HG02973 (cell line): ENCODE results near the gene TRIM37.
"Not testable (repeated sequence)": the region's sequence is repeated elsewhere in the genome, so short reads cannot be mapped to it uniquely, and the experiment has no call there.

Experiments used
- ATAC-seq: cut with Tn5 transposase; IDR thresholded peaks from one replicate; pipeline ENCODE4 v1.9.1; 2021; ENCODE audit warnings: moderate library complexity; ENCODE audit not compliant: unreplicated experiment

Gene TRIM37, protein sequence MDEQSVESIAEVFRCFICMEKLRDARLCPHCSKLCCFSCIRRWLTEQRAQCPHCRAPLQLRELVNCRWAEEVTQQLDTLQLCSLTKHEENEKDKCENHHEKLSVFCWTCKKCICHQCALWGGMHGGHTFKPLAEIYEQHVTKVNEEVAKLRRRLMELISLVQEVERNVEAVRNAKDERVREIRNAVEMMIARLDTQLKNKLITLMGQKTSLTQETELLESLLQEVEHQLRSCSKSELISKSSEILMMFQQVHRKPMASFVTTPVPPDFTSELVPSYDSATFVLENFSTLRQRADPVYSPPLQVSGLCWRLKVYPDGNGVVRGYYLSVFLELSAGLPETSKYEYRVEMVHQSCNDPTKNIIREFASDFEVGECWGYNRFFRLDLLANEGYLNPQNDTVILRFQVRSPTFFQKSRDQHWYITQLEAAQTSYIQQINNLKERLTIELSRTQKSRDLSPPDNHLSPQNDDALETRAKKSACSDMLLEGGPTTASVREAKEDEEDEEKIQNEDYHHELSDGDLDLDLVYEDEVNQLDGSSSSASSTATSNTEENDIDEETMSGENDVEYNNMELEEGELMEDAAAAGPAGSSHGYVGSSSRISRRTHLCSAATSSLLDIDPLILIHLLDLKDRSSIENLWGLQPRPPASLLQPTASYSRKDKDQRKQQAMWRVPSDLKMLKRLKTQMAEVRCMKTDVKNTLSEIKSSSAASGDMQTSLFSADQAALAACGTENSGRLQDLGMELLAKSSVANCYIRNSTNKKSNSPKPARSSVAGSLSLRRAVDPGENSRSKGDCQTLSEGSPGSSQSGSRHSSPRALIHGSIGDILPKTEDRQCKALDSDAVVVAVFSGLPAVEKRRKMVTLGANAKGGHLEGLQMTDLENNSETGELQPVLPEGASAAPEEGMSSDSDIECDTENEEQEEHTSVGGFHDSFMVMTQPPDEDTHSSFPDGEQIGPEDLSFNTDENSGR

DNA sequence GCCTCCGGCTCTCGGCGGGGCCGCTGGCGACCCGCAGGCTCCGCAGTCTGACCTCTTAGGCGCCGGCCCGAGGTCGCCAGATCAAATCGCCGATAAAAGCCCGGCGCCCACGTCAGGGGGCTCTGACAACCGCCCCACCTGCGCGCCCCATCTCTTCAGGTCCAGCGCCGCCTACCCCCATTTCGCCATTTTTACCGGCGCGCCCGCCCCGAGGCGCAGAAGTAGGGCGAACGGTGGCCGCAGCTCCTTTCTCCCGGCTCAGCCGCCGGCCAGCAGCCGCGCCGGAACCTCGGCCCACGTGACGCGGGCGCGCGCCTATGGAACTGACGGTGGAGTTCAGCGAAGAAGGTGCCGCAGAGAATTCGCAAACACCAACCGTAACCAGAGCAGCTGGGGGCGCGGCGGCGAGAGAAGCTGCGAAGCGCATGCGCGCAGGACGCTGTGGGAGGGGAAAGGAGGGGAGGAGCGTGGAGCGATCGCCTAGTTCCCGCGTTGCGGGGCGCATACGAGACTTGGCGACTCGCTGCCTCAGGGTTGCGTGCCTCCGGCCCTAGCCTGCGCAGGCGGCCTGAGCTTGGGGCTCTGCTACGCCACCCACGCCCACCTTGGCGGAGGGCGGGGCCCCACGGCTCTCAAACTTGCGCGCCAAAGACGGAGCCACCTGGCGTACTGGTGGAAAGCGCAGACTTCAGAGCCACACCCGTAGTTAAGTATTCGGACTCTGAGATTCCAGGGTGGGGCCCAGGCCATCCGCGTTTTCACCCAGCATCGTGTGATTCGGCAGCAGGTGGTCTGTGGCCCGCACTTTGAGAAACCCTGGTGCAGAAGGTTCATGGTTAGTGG lies at the start of gene TRIM37:
Gene TRIM37, minus strand, starts transcription at position 418 of the 843 bp plus-strand sequence. CDS start 419 bp downstream, outside the sequence.
- ATAC-seq: peak; percentile 94

DNA sequence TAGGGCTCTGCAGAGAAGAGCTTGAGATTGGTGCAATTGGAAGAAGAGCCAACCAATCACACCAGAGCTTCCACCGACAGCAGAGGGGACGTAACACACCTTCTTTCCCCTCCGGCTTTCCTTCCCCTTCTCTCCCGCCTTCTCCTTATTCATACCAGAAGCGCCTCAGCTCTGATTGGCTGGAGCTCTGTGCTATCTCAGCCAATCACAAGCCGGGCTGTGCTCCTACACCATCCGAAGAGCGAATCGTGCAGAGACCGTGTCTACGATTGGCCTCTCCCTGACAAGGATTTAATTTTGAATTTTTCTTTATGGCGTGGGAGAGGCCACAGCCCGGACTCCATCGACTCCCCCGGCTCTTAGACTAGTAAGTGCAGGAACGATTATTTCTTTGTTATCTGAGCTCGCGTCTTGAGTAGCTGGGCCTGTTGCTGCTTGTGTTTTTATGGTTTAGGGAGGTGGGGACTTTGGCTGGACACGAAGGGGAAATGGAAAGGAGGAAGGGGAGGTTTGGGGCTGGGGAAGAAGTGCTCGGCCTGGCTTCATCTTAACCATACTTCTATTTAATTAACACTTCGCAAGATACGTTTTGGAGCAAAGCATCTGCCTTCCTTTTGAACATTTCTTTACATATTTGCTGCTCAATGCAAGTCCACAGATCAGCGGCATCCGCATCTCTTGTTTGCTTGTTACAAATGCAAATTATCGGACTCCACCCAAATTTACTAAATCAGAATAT lies 48.9 kb upstream of the TRIM37 start, which contains the start of gene PRR11:
Gene PRR11, plus strand, starts transcription at position 308 of the 739 bp plus-strand sequence. CDS start 14,007 bp downstream, outside the sequence.
- peak; percentile 87 for ATAC-seq

DNA sequence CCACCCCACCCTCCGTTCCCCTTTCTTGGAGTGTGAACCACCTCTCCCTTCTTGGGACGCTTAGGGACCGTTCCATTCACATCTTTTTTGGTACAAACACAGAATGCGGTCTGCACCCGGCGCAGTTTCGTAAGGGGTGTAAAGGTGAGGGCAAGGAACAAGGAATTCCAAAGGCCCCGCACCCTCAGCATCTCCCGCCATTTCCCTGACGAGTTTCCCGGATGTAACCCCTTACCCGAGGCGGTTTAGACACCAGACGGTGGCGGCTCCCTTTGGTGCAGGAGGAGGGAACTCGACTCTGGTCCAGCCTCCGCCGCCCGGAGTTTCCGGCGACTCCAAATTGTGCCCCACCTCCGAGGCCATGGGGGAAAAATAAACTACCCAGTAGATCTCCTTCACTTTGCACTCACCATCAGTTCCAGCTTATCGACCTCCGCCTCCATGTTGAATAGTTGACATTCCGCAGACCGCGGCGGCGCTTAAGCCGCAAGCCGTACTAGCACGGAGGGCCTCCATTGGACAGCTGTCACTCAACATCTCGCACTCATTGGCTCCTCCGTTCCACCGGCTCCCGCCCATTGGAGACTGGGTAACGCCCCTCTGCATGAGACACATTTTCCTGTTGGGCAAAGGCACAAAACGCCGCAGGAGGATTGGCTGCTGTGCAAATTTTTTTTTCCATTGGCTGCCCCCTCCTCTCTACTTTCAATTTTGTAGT lies 48.2 kb upstream of the TRIM37 start, which contains the start of gene SKA2:
Gene SKA2, minus strand, starts transcription at position 466 of the 718 bp plus-strand sequence. Its CDS starts 23 bp downstream, at position 443.
- peak; percentile 70 for ATAC-seq

DNA sequence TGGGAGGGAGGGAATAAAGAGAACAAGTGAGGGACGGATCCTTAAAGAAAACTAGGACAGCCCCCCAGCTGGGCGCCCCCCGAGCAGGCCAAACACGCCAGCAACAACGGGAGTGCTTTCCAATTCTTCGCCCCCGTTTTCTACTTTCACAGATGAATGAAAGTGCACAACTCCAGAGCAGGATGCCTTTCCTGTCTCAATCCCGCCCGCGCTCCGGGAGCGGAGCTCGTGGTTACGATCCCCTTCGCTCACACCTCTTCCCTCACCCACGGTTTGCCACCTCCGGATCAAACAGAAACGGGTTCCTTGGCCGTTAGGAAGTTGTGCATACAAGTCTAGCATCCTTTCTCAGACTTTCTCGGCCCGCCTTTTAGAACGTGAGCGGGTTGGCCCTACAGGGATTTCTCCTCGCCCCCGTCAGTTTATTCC lies 47.6 kb upstream of the TRIM37 start:
- ATAC-seq: no peak

DNA sequence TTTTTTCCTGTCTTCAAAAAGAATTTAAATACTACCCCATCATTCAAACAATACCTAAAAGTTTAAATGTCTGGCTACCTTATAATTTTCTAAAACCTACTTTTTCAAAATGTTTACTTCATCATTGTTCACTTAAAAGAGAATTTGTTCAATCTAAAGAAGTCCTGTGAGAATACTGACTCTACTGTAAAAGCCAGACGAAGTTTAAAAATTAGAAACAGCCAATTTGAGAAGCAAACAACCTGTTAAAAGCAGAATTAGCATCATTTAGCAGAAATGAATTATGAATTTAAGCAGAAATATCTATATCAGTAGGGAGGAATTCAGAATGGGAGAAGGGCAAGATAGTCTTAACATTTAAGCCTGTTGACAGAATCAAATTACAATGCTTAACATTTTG lies 46.2 kb upstream of the TRIM37 start:
- no peak for ATAC-seq

DNA sequence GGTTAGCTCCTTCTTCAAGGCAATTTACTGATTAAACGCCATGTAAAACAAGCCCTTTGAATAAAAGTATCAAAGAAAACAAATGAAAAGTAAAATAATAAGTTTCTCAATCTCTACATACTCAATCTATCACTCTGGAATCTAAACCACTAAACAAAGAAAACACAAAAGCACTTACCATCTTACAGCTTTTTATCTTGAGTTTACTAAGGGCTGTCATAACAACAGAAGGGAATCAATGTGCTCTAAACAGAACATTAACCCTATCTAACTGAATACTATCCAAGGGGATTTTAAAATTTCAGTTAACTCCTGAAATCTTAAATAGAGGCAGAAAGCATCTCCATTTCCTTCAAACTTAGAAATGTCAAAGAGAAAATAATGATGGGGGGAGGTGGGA lies 44.9 kb upstream of the TRIM37 start:
- ATAC-seq: no peak

DNA sequence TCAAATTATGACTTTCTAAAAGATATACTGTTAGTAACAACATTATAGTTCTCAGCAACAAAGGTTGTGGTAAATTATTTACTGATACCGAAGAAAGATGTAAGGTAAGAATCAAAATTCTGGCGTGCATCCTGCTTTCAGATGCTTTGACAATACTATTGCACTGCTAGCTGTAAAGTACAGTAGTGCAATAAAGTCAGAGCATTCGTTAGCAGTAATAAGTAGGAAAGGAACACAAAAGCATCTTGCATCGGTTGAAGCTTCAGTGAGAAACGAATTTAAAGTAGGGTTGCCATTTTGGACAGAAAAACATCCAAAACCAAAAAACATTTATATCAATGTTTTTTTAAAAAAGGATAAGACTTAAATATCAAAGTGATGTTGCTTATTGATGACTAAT lies 44.3 kb upstream of the TRIM37 start:
- no peak for ATAC-seq

DNA sequence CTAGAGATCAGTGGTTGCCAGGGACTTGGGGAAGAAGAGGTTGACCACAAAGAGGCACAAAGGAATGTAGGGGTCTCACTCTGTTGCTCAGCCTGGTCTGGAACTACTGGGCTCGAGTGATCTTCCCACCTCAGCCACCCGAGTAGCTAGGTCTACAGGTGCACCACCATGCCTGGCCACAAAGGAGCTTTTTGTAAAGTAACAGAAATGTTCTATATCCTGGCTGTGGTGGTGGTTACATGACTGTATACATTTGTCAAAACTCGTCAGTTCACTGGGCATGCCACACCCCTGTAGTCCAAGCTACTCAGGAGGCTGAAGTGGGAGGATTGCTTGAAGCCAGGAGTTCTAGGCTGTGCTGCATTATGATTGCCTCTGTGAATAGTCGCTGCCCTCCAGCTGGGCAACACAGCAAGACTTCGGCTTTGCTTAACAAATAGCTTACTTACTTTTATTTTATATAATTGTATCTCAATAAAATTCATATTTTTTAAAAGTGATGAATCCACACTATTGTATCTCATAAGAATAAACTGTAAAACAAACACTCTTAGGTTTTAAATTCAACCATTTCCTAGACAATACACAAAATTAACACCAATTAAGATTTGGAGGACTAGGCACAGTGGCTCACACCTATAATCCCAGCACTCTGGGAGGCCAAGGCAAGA lies 43.3 kb upstream of the TRIM37 start:
- ATAC-seq: no peak

DNA sequence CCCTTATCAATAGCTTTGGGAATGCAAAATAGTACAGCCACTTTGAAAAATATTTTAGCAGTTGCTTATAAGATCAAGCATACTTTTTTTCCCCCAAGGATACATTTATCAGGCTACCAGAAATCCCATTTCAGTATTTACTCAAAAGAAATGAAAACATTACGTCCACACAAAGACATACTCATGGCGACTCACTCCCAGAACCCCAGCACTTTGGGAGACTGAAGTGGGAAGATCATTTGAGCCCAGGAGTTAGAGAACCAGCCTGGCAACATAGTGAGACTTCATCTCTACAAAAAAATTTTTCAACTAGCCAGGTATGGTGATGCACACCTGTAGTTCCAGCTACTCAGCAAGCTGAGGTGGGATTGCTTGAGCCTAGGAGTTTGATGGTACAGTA lies 42.4 kb upstream of the TRIM37 start:
- ATAC-seq: no peak

DNA sequence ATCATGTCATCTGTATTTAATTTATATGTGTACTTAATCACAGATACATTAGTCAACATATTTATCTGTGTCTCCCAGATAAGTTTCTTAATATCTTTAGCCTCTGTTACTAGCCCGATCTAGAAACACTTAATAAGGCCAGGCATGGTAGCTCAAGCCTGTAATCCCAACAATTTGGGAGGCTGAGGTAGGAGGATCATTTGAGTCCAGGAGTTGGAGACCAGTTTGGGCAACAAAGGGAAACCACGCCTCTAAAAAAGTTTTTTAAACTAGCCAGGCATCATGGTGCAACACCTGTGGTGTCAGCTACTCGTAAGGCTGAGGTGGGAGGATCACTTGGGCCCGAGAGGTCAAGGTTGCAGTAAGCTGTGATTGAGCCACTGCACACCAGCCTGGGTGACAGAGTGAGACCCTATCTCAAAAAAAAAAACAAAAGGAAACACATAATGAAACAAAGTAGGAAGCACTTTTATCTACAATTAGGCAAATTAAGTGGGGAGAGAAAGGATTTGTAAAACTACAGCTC lies 39.0 kb upstream of the TRIM37 start:
- no peak for ATAC-seq

DNA sequence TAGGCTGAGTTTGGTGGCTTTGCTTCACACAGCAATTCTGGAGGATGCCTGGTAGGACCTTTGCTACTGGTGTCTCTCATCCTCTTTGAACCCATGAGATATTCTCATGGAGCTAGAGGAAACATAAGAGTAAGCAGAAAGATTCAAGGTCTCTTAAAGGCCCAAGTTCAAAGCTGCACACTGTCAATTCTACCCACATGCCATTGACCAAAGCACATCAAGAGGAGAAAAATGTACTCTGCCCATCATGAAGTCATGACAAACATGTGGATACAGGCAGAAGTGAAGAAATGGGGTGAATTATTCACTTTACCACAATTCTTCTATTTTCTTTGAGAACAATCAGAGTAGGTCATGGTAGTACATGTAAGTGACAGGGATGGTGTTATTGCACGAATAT lies 35.2 kb upstream of the TRIM37 start:
- ATAC-seq: no peak

DNA sequence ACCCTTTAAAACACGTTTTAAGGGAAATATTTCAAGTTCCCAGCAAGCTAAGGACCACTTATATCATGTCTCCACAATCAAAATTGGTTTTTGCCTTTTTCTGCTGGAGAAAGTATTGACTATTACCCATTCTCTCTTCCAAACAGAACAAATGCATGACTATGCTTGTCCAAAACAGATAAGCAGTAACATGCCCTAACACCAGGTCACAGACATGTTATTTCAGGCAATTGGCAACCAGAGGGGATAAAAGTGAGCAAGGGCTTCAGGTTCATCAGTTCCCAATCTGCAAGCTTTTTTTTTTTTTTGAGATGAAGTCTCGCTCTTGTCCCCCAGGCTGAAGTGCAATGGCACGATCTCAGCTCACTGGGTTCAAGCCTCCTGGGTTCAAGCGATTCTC lies 33.3 kb upstream of the TRIM37 start:
- ATAC-seq: no peak

DNA sequence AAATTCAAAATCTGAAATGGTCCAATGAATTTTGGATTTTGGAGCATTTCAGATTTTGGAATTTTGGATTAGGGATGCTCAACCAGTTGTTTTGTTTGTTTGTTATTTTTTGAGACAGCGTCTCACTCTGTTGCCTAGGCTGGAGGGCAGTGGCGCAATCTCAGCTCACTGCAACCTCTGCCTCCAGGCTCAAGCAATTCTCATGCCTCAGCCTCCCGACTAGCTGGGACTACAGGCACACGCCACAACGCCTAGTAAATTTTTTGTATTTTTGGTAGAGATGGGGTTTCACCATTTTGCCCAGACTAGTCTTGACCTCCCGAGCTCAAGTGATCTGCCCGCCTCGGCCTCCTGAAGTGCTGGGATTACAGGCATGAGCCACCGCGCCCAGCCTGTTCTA lies 31.7 kb upstream of the TRIM37 start:
- not testable (repeated sequence) for ATAC-seq

DNA sequence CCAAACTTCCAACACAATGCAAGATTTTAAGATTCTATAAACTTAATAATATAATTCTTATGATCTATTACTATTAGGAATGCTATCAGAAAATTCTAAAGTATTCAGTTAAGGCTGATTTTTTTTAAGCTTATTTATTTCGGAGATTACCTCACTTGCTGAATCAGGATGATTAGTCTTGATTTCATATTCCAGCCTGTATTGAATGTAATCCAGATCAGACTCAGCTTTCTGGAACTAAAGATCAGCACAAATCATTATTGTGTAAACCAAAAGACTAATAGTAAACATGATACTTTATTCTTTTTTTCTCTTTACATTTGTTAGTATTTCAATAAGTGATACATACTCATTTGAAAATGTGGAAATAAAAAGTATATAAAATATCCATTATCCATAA lies 24.5 kb upstream of the TRIM37 start:
- ATAC-seq: no peak

DNA sequence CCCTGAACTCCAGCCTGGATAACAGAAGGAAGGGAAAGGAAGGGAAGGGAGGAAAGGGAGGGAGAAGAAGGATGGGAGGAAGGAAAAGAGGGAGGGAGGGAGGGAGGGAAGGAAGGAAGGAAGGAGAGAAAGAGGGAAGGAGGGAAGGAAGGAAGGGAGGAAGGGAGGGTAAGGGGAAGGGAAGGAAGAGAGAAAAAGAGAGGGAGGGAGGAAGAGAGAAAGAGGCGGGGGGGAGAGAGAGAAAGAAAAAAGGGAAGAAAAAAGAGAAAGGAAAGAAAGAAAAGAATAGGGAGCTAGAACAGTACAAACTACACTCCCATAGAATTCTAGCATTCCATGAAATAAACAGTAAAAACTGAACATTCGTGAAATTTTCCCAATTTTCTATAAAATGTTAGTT lies 23.1 kb upstream of the TRIM37 start:
- ATAC-seq: no peak

DNA sequence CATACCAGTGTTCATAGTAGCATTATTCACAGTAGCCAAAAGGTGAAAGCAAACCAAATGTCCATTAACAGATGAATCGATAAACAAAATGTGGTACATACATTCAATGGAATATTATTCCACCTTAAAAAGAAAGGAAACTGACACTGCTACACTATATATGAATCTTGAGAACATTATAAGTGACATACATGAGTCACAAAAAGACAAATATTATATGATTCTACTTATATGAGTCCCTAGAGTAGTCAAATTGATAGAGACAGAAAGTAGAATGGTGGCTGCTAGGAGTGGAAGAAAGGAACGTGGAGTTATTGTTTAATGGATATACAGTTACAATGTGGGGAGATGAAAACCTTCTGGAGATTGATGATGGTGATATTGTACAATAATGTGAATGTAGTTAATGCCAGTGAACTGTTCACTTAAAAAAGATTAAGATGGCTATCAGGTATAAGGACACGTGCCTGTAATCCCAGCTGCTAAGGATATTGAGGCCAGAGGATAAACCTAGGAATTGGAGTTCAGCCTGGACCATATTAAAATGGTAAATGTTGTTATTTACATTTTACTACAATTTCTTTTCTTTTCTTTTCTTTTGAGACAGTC lies 20.2 kb upstream of the TRIM37 start:
- ATAC-seq: no peak

DNA sequence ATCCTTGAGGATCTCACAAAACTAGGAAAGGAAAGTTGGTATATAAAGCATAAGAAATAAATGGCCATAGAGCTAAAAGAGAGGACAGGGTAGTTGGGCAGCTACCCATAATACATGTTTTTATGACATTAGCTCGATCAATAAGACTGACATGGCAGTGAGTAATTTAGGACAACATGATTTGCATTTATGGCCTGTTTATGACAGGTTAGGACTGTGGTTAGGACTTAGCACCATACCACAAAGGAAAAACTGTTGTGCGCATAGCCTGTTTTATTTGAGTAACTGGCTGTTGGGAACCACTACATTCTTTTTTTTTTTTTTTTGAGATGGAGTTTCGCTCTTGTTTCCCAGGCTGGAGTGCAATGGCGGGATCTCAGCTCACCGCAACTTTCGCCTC lies 18.0 kb upstream of the TRIM37 start:
- no peak for ATAC-seq

DNA sequence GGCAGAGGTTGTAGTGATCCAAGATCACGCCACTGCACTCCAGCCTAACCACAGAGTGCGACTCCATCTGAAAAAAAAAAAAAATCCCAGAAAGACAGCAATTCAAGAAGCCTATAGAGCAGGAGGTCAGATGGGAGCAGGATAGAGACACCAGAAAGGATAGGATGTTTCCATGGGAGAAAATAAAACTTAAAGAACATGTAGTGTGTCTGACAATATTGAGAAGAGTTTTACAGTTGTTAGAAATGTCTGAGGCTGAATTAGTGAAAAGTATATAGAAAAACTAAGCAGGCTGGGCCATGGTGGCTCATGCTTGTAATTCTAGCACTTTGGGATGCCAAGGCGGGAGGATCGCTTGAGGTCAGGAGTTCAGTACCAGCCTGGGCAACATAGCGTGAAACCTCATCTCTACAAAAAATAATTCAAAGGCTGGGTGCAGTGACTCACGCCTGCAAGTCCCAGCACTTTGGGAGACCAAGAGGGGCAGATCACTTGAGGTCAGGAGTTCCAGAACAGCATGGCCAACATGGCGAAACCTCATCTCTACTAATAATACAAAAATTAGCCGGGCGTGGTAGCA lies 15.3 kb upstream of the TRIM37 start:
- no peak for ATAC-seq
